GM12873 (cell line): ENCODE measurements around the gene NR6A1.

Experiments used
- TF ChIP-seq, protein P1 (sequence below): IDR thresholded peaks from 2 replicates; pipeline ENCODE4 v1.5.1; 2012; ENCODE audit warnings: low read depth, mild to moderate bottlenecking, moderate library complexity, low read length, control low read depth; ENCODE audit not compliant: insufficient read depth; ENCODE audit errors: missing control alignments

NR6A1 gene

DNA sequence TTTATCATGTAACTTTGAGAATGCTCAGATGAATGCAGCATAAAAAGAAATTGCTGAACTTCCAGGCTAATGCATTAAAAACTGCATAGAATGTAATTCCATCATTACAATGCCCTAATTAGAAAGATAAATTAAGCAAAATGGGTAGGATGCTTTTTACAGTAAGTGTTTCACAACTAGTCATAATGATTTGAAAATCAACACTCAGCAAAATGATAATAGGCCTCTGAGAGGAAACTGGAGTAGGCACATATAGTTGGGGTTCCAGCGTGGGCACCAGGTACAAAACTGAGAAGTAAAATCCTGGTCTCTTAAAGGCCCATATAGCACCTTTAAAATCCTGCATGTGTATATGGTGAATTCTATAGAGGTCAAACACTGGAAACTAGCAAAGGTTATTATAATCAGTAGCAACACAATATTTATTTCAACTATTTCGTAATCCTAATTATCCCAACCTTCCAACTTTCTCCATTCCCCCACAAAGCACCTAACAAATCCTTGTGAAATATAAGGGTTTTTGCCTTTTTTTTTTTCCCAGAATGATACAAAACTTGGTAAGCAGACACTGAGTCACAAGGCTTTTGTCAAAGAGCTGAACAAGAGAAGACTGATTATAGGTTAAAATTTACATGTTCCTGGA lies 155.9 kb downstream of the NR6A1 start:
- TF ChIP-seq, protein P1, sequence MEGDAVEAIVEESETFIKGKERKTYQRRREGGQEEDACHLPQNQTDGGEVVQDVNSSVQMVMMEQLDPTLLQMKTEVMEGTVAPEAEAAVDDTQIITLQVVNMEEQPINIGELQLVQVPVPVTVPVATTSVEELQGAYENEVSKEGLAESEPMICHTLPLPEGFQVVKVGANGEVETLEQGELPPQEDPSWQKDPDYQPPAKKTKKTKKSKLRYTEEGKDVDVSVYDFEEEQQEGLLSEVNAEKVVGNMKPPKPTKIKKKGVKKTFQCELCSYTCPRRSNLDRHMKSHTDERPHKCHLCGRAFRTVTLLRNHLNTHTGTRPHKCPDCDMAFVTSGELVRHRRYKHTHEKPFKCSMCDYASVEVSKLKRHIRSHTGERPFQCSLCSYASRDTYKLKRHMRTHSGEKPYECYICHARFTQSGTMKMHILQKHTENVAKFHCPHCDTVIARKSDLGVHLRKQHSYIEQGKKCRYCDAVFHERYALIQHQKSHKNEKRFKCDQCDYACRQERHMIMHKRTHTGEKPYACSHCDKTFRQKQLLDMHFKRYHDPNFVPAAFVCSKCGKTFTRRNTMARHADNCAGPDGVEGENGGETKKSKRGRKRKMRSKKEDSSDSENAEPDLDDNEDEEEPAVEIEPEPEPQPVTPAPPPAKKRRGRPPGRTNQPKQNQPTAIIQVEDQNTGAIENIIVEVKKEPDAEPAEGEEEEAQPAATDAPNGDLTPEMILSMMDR = no peak

DNA sequence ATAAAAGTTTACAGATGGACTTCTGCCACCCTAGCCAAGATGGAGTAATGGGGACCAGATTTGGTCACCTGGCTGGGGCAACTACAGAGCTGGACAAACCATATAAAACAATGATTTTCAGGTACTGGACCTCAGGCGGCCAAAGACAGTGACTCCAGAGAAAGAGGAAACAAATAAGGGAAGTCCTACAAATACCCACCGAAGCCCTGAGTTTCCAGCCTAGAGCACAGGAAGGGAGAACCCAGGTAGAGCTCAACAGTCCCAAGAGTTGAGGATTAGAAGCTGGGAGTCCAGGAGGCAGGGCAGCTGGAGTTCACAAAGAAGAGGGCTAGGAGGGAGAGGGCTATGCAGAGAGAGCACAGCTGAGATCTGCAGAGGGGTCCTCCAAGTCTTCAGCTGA lies 157.3 kb downstream of the NR6A1 start:
- TF ChIP-seq, protein P1 = no peak

DNA sequence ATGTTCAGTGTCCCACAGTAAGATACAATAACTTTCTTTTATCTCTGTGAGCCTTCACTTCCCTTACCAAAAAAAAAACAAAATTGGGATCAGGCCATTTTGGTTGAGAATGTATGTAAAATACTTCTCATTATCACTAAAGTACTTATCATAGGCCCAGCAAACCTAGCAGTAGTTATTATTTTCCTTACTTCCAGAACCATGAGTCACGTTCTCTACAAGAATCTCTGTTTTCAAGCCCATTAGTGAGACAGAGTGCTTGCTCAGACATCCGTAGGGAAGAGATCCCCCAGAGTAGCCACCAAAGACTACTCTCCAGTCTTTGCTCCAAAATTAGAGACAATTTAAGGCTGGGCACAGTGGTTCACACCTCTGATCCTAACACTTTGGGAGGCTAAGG lies 160.0 kb downstream of the NR6A1 start:
- TF ChIP-seq, protein P1 = no peak

DNA sequence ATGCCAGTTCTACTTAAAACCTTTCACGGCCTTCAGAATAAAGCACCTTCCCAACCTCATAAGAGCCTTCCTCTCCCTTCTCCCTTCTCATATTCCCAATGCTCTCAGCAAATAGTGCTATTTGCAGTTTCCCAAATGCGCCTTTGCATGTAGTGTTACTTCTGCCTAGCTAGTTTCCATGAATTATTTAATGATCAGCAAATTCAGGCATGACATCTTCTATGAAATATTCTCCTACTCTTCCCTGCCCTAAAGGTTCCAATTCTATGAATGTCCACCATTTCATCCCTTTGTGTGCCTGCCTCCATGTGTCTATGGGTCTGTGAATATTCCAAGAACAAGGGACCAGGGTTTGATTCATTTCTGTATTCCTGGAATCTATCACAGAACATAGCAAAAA lies 165.1 kb downstream of the NR6A1 start:
- TF ChIP-seq, protein P1 = no peak

DNA sequence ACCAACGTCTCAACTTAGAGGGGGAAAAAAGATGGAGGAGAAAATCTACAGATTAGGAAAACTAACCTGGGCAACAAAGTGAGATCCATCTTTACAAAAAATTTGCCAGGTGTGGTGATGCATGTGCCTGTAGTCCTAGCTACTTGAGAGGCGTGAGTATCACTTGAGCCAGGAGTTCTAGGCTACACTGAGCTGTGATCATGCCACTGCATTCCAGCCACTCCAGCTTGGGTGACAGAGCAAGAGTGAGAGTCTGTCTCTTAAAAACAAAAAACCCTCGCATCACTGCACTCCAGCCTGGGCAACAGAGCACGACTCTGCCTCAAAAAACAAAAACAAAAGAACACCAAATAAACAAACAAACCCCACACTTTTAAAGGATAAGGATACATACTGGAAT lies 165.9 kb downstream of the NR6A1 start:
- TF ChIP-seq, protein P1 = no peak

DNA sequence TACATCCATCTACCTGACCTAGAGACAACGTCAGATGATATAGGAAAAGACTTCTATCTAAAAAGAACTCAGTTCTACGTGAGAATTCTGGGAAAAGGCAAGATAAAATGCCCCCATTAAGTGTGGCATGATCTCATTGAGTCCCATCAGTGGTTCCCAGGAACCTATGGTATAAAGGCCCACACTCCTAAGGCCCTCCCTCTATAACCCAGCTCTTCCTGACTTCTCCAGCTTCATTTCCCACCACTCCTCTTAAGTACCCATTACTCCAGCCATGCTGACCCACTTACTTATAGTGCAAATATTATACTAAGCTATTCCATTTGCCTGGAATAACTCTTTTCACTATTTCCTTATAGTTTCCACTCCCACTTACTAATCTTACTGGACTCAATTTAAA lies 168.5 kb downstream of the NR6A1 start:
- TF ChIP-seq, protein P1 = no peak

DNA sequence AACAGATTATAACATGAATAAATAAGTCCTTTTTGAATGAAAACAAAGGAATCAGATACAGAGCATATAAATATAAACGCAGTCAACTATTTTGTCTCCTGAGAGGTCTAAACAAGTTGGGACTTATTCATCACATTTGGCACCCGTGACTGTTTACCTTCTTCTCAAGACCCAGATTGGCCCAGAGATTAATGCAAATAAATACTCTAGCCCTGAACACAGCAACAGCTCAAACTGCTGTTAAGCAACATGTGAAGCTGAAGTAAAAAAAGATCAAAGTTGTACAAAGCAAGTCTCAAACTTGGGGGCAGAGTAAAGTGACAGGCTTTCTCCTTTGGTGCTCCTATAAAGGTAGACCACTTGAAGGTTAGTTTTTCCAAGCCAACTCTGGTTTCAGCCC lies 168.9 kb downstream of the NR6A1 start:
- TF ChIP-seq, protein P1 = no peak
